Right lobe of liver (tissue), 4 donors: ENCODE measurements around the gene ARGLU1.

Experiments
- CTCF ChIP-seq, 4 donors: fragments of 200-600 bp in 3 of 4; fragments of 450-650 bp in 1 of 4; IDR thresholded peaks; one replicate each; pipeline versions ENCODE4 v1.5.1 to v1.8.0; 2016 to 2022; ENCODE audit warnings: antibody characterized with exemption in 4 of 4, mild to moderate bottlenecking in 2 of 4
- POLR2A ChIP-seq: fragments of 450-650 bp; IDR thresholded peaks from one replicate; pipeline ENCODE4 v1.6.1; 2017; ENCODE audit warnings: antibody characterized with exemption, mild to moderate bottlenecking
- donor health status: DM: no; HTN: no; CAD: no.
- donor health status: DM: no; HTN: no; CAD: no.
- donor health status: DM: no; HTN: yes; CAD: no.

- TF ChIP-seq CTCF (IDR thresholded peaks at IDR 0.05) (no peak), POLR2A (no peak)
Measured at GRCh38 chr13:106541826-106542225, 26.1 kb downstream of the ARGLU1 start.
